HG02870 (cell line): ENCODE measurements around the gene GRIN3A.

ENCODE experiments used
- ATAC-seq: cut with Tn5 transposase; IDR thresholded peaks from one replicate; pipeline ENCODE4 v1.9.1; 2021; ENCODE audit warnings: mild to moderate bottlenecking, moderate library complexity; ENCODE audit not compliant: unreplicated experiment

Gene GRIN3A

GRCh38 chr9:101706261-101706798, 32.1 kb downstream of the GRIN3A start:
- ATAC-seq = no peak

- ATAC-seq = peak; percentile 70
Observed at GRCh38 chr9:101705135-101705661, 33.2 kb downstream of the GRIN3A start.

DNA sequence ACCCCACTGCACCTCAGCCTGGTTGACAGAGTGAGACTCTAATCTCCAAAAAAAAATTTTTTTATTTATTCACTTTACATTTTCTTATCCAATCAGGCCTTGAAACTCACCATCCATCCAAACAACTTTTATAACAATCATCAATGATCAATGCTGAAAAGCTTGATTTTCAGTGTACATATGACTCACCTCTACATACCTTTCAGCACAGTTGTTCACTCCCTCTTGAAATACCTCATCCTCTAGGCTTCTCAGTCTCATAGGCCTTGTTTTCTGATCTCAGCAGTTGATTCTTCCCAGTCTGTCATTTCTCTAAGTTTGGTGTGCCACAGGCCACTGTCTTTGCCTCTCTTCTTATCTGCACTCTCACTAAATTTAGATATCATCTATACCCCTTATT, 36.2 kb downstream of the GRIN3A start:
- no peak for ATAC-seq

DNA sequence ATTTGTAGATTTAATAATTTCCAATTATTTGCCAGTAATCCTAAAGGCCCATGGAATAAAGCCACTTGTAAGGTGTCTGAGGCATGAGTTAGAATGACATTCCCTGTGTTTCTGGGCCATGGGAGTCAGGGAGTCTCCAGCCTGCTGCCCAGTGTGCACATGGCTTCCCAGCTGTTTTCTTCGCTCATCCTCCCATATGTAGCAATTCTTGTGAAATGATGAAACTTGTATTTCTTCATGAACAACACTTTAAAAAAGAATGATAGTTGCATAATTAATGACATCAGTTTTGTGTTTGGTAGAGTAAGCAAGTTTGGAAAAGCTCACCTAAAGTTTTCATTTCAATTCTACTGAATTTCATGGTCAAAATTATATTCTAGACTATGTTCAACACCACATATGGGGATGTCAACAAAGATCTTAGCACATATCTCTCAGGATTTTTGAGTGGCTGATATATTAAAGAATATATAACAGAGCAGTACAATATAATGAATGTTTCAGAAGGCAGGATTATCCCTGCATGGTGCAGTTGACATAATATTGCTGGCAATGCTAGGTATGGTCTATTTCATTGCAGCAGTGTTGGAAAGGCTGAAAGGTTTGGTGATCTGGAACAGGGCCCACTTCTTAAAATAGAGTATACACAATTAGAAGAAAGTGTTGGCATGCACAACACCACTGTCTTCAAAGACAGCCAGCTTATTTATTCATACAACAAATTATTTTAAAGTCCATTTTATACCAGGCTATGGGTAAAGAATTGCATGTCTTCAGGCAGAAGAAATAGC, 44.7 kb downstream of the GRIN3A start:
- no peak for ATAC-seq

- no peak for ATAC-seq
Observed at GRCh38 chr9:101691657-101692056, 46.8 kb downstream of the GRIN3A start.

- no peak for ATAC-seq
Observed at GRCh38 chr9:101689039-101689438, 49.4 kb downstream of the GRIN3A start.

- no peak for ATAC-seq
Observed at GRCh38 chr9:101684665-101685064, 53.8 kb downstream of the GRIN3A start.

DNA sequence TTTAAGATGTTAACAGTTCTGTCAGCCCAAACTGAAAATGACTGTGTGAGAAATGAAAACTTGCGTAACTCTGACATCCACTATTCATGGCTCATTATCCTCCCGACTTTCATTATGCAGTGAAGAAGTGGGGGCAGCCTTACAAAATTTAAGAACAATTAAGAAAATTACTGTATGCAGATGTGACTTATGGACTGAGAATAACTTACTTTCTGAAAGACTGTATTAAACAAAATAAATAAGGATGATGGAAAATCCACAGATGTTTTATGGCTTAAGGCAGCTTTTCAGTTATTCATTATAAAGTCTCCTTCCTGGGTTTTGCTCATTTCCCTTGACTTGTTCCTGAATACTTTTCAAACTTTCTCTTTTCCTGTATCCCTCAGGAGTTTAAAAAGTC, 55.2 kb downstream of the GRIN3A start:
- no peak for ATAC-seq

GRCh38 chr9:101677861-101678260, 60.6 kb downstream of the GRIN3A start:
- ATAC-seq = no peak

DNA sequence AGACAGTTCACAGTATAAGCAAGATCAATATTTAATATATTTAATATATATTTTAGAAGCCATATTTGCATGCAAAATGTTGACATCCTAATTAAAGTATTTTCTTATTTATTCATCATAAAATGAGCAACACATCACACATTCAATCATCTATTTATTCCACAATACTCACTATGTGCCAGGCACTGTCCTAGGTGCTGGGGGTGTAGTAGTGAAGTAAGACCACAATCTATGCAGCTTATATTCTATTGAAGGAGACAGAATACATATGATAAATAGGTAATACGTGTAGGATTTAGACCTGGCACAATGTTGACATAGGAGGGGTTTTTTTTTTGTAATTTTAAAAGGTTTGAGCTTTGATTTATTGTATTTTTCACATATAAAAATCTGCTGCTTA, 63.1 kb downstream of the GRIN3A start:
- ATAC-seq = no peak

DNA sequence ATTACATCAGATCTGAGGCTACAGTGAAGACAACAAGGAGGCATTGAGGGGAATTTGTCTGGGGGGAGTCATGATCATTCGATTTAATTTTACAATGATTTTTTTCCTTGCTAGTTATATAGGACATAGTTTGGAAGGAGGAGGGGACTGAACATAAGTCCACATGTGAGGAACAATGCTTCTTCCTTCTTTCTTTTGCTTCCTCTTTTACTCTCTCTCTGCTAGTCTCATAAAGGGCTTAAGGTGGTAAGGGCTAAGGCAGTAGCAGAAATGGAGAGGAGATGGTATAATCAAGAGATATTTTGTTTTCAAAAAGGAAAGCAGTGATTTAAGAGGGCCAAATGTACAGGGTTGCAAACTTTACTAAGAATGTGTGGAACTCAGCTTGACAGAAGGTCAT, 64.3 kb downstream of the GRIN3A start:
- ATAC-seq = no peak

DNA sequence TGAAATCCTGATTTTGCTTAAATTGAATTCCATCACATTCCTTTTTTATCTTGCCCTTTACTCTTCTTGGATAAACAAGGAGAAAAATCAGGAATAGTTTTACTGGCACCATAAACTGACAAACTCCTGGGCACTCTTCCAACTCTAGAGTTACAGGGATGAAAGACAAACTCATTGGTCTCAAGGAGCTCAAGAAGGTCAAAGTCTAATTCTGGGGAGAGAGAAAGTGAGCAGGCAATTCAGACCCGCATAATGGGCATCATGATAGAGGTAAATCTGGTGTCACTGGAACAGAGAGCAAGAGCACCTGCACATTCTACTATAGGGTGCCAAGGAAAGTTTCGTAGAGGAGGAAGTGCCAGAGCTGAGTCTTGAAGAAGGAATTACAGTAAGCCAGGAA, 64.8 kb downstream of the GRIN3A start:
- ATAC-seq = no peak

GRCh38 chr9:101671567-101671966, 66.9 kb downstream of the GRIN3A start:
- ATAC-seq = no peak

GRCh38 chr9:101668421-101668820, 70.0 kb downstream of the GRIN3A start:
- ATAC-seq = no peak

- no peak for ATAC-seq
Observed at GRCh38 chr9:101664453-101664852, 74.0 kb downstream of the GRIN3A start.

DNA sequence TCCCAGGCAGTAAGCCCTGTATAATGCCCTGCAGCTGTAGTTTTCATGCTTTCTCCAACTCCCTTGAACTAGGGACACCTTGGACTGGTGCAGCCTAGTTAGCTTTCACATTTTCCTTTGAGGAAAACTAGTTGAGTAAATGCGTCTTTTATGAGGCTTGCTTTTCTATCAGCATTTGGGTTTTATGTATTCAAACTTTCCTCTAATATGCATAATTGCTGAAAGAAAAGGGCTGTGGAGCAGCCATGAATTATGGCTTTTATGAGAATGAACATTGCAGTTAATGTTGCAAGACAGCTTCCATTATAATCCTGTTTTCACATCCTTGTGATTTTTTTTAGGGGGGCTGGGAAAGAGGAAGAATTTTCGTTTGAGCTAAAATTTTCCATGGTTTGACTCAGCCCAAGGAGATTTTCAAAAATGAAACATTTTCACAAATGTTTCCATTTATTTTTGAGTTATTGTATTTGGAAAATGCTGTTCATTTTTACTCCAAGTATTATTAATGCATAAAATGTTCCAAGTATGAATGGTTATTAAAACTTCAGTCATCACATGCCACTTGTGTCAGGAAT, 85.8 kb downstream of the GRIN3A start:
- no peak for ATAC-seq

GRCh38 chr9:101650142-101650541, 88.3 kb downstream of the GRIN3A start:
- ATAC-seq = peak; percentile 71

DNA sequence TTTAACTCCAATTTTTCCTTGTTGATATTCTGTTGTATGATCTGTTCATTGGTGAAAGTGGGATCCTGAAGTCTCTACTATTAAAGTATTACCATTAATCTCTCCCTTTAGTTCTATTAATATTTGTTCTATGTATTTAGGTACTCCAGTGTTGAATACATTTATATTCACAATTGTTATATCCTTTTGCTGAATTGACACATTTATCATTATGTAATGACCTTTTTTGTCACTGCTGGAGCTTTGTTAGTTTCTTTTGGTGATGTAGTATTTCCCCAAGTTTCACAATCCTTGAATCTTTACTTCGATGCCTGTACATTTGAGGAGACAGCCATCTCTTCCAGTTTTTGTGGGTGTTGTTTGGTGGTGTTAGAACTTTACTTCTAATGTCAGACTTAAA, 90.0 kb downstream of the GRIN3A start:
- ATAC-seq = no peak

DNA sequence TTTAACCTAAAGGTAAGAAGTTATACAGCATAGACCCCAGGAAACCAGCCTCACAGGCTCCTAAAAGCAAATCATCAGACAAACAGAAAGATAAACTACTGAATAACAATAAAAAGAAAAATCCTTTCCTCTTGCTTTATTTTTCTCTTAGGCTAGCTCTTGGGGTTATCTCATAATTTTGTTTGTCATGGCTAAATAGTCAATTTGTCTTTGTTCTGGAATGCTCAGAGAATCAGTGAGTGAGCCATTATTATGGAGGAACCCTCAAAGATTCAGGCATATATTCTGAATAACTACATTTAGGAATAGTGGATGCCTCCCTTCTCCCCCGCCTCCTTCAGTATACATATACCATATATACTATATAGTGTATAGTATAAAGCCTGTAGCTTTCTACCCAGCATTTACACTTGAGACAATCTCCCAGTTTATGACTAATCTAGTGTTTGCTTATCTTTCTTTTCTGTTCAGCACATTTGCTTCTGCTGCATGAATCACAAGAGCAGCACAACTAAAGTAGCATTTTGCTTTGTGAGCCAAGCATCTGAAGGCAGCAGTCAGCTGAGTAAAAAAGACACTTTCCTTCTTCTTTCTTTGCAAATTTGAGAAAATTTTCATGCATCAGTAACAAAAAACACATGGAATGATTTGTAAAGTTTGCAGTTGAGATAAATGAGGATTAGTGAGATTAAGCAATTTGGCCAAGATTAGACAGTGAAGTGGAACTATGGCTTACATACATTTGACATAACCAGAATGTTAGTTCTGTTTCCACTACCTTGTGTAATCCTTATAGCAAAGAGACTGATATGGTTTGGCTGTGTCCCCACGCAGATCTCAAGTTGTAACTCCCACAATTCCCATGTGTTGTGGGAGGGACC, 98.4 kb downstream of the GRIN3A start:
- ATAC-seq = no peak

DNA sequence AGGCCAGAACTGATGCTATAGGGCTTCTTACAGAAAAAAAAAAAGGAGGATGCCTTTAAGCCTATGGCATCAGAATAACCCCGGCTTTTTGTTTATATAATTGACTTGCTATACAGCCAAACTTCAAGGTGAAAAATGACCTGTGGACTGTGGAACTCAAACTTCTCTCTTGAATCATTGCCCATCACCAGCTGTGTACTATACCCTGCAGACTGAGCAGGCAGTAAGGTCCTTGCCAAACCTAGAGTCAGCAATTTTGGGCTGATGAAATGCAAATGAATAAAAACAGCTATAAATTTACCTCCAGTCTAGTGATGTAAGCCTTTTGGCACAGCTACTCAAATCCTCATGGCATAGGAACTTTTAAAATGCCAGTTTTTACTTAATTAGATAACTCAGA, 99.1 kb downstream of the GRIN3A start:
- ATAC-seq = no peak

DNA sequence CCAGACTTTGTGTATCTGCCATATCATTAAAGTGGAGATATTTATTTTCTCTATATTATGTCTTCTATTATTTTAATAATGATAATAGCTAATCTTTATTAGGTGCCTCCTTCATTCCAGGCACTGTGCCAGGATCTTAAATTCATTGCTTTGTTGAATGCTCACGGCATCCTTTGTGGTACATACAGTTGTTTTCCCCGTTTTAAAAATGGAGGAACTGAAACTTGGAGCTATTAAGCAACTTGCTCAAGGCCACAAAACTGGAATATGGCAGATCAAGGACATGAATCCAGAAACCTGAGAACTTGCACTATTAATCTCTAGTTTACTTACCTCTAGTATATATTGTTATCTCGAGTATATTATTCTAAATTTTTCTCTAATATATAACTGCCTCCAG, 102.2 kb downstream of the GRIN3A start:
- no peak for ATAC-seq
